GM12878 (cell line): ENCODE measurements around the gene TJP1. TPM values are rescaled to one million over a fixed set of nuclear protein-coding genes. Genes with fewer than 3 reads are reported as not detected.

Experiments used
- ATAC-seq: fragments of 200-7000 bp; cut with Tn5 transposase; 3 replicates; pipeline ENCODE4 v1.9.1; 2020; ENCODE audit warnings: mild to moderate bottlenecking, moderate library complexity
- BruUV-seq: library from RNA; stranded (reverse); fragments of 400-500 nt; replicated peaks from 2 replicates; lab custom pipeline; 2021; lab: Mats Ljungman, UMichigan
- CTCF ChIA-PET: fragments of 300-600 bp; sonication (Branson Sonifier 250); formaldehyde crosslinking; extraction: SDS; loops from one replicate; lab custom pipeline; 2021; ENCODE audit warnings: inconsistent platforms; lab: Yijun Ruan, JAX
- POLR2A ChIA-PET: fragments of 350-600 bp; formaldehyde crosslinking; extraction: SDS; loops from one replicate; lab custom pipeline; 2021; ENCODE audit warnings: inconsistent platforms; lab: Charles Lee
- RAD21 ChIA-PET: fragments of 300-600 bp; sonication (Branson Sonifier 250); formaldehyde crosslinking; loops from one replicate; lab custom pipeline; 2023; ENCODE audit warnings: antibody characterized with exemption; ENCODE audit not compliant: unreplicated experiment; lab: Charles Lee
- SMC1A ChIA-PET: fragments of 300-600 bp; sonication (Branson Sonifier 250); formaldehyde crosslinking; loops from one replicate; lab custom pipeline; 2023; ENCODE audit not compliant: unreplicated experiment, uncharacterized antibody; lab: Charles Lee
- DNase-seq: peaks from one replicate; pipeline ENCODE4 v3.0.0-alpha.2; 2011; ENCODE audit warnings: low read depth, low spot score
- FAIRE-seq: peaks from 3 replicates; lab custom pipeline; 2011; peaks lifted over from hg19 to GRCh38; lab: Jason Lieb, UNC
- H2AFZ ChIP-seq: 2 replicates; pipeline ENCODE4 v1.6.0; 2011; ENCODE audit warnings: low read depth, low read length, control low read depth; ENCODE audit not compliant: control insufficient read depth
- H3K27ac ChIP-seq: 2 replicates; pipeline ENCODE4 v1.5.1; 2011; ENCODE audit warnings: control low read depth; ENCODE audit not compliant: control insufficient read depth, insufficient read depth
- H3K27me3 ChIP-seq, 2 experiments: replicated peaks in 1 of 2; 2 replicates each; pipeline versions ENCODE4 v1.6.0 to v1.6.1; 2011; ENCODE audit warnings: low read length in 1 of 2; ENCODE audit not compliant: control insufficient read depth in 2 of 2, insufficient read depth in 2 of 2
- H3K36me3 ChIP-seq, 2 experiments: 2 replicates each; pipeline ENCODE4 v1.5.1; 2011; ENCODE audit warnings: low read length in 1 of 2; ENCODE audit not compliant: control insufficient read depth in 2 of 2, insufficient read depth in 2 of 2
- H3K4me1 ChIP-seq: 2 replicates; pipeline ENCODE4 v1.6.1; 2011; ENCODE audit warnings: mild to moderate bottlenecking, low read length, moderate library complexity, mixed read lengths; ENCODE audit not compliant: control insufficient read depth, insufficient read depth
- H3K4me2 ChIP-seq: 2 replicates; pipeline ENCODE4 v1.6.0; 2011; ENCODE audit warnings: control low read depth; ENCODE audit not compliant: control insufficient read depth, insufficient read depth
- H3K4me3 ChIP-seq: fragments of 200-600 bp; sonication (generic); 2 replicates; pipeline ENCODE4 v1.5.1; 2016
- H3K79me2 ChIP-seq: 2 replicates; pipeline ENCODE4 v1.6.0; 2011; ENCODE audit warnings: low read length; ENCODE audit not compliant: control insufficient read depth, insufficient read depth
- H3K9ac ChIP-seq: 2 replicates; pipeline ENCODE4 v1.8.0; 2011; ENCODE audit warnings: low read length, control low read depth, mixed read lengths; ENCODE audit not compliant: control insufficient read depth, insufficient read depth
- H3K9me3 ChIP-seq: replicated peaks from 3 replicates; pipeline ENCODE4 v1.5.1; 2011; ENCODE audit warnings: mild to moderate bottlenecking, low read length; ENCODE audit not compliant: control insufficient read depth, insufficient read depth
- H4K20me1 ChIP-seq: 2 replicates; pipeline ENCODE4 v1.6.0; 2011; ENCODE audit not compliant: control insufficient read depth, insufficient read depth
- BCL11A ChIP-seq: IDR thresholded peaks from 2 replicates; pipeline ENCODE4 v1.6.1; 2011; ENCODE audit warnings: low read depth, low read length
- SREBF1 ChIP-seq: IDR thresholded peaks from 2 replicates; pipeline ENCODE4 v1.6.1; 2012; ENCODE audit warnings: mild to moderate bottlenecking, low read length
- SUPT20H ChIP-seq: IDR thresholded peaks from 2 replicates; pipeline ENCODE4 v1.6.1; 2011; ENCODE audit warnings: low read depth, mild to moderate bottlenecking, low read length, moderate library complexity, borderline replicate concordance; ENCODE audit not compliant: control insufficient read depth
- USF1 ChIP-seq: IDR thresholded peaks from 2 replicates; pipeline ENCODE4 v1.6.1; 2011; ENCODE audit warnings: borderline replicate concordance, low read depth, mild to moderate bottlenecking, moderate library complexity, mixed read lengths, low read length; ENCODE audit not compliant: insufficient read depth; ENCODE audit errors: extremely low read length
- ZNF592 ChIP-seq: fragments of 450-650 bp; IDR thresholded peaks from 2 replicates; pipeline ENCODE4 v1.6.1; 2017; ENCODE audit warnings: mild to moderate bottlenecking, moderate library complexity
- WGBS: methylation state at CpG from one replicate; pipeline ENCODE4 v1.1.6; 2016; ENCODE audit warnings: low lambda C conversion rate; ENCODE audit not compliant: insufficient replicate concordance, insufficient coverage; ENCODE audit errors: missing lambda C conversion rate; 5-methylcytosine and 5-hydroxymethylcytosine counted together
- in situ Hi-C: fragments of 300-500 bp; cut with MboI; formaldehyde crosslinking; loops from 9 replicates; pipeline ENCODE4 v1.14.3; 2018; ENCODE audit warnings: mixed read lengths
- intact Hi-C: fragments of 100-400 bp; cut with micrococcal nuclease; formaldehyde crosslinking; loops from one replicate; pipeline ENCODE4 v1.14.2; 2022; ENCODE audit not compliant: unreplicated experiment
- polyA plus RNA-seq, 11 experiments: library from polyadenylated mRNA; depleted of rRNA in 4 of 11; unstranded in 6 of 11; stranded (reverse) in 5 of 11; fragments of >200 nt; fragmentation: Nextera tagmentation in 4 of 11; fragmentation: Illumina TruSeq in 1 of 11; extraction: Ambion mirVana in 4 of 11; extraction: Trizol in 1 of 11; gene quantifications; 1 replicate in 1 of 11; 2 replicates in 10 of 11; pipeline versions ENCODE4 v1.2.1 to v1.2.3, GENCODE V29; 2011 to 2016; ENCODE audit warnings: inconsistent platforms in 2 of 11, missing spikeins in 2 of 11, low read depth in 1 of 11
- total RNA-seq, 4 experiments: library from RNA; depleted of rRNA in 3 of 4; stranded (reverse); fragments of >200 nt in 3 of 4; fragmentation: Illumina TruSeq in 1 of 4; extraction: Trizol in 1 of 4; gene quantifications; 2 replicates each; pipeline versions ENCODE4 v1.2.1 to v1.2.3, GENCODE V29; 2013 to 2021

TJP1 gene
- total and polyA plus RNA-seq, 10 of the 15 experiments (the other 5 are each of a cell fraction or from before 2014, with no cell fraction given): 0.01 to 0.49 (median 0.08) TPM; not detected in 7

DNA sequence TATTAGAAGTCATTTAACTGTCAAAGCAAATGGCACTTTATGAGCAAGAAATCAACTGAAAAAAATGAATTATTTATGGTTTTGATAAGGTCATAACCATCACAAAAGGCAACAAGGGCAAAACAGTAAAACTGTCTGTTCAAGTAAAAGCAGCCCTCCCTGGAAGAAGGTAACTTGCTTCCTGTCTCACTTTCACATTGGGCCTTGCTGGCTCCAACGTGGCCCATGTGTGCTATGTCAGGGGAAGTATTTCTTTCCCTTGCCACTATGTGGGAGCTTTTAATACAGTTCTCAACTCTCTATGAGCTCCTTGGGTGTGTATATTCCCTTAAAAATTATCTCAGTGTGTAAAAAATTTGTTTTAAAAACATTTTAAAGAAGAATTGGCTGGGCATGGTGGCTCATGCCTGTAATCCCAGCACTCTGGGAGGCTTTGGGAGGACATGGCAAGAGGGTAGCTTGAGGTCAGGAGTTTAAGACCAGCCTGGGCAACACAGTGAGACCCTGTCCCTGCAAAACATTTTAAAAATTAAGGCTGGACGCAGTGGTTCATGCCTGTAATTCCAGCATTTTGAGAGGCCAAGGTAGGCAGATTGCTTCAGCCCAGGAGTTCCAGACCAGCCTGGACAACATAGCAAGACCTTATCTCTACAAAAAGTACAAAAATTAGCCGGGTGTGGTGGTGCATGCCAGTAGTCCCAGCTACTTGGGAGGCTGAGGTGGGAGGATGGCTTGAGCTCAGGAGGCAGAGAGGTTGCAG is 45.2 kb upstream of the TJP1 start (continued):
- TF ChIP-seq BCL11A (no peak), USF1 (no peak), SREBF1 (no peak), SUPT20H (no peak)

DNA sequence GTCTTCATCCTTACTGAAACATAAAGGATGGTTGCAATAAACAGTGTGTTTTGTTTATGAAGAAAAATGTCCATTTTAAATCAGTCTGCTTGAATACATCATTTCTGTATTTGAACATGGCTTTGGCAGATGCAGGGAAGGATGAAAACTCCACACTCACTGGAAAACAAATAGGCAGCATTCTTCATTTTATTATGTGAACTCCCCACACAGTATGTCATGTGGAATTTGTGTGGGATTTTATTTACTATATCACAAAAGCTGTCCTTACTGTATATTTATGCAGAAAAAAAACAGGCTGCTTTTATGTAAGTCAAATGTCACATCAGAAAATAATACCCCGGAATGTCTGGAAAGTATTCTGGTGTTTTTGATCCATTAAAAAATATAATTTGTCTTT is 44.1 kb upstream of the TJP1 start:
- intact Hi-C loops: no loop called here
- Histone ChIP-seq H3K36me3 (no peaks in the 10 kb centered on the region), H3K9ac (no peak overlapping the region), H4K20me1 (no peaks in the 10 kb centered on the region), H3K4me3 (no peak overlapping the region), H3K9me3 (no peaks in the 10 kb centered on the region), H3K4me2 (no peak overlapping the region), H3K4me1 (no peaks in the 10 kb centered on the region), H3K79me2 (no peaks in the 10 kb centered on the region), H2AFZ (no peak overlapping the region), H3K27me3 (no peaks in the 10 kb centered on the region), H3K27ac (no peak overlapping the region)
- ChIA-PET RAD21 (no interaction called here), CTCF (no interaction called here), POLR2A (no interaction called here), SMC1A (no interaction called here)
- 90% methylated on average over 1 of the region's 1 CpG for WGBS
- BruUV-seq: no TSS peak
- ATAC-seq: no peak
- in situ Hi-C loops: no loop called here
- TF ChIP-seq ZNF592: no peak
- no peak for FAIRE-seq
- DNase-seq: no peak
